GM12878 (cell line): ENCODE data around the gene IGFL3. TPM values are rescaled to one million over a fixed set of nuclear protein-coding genes. Genes with fewer than 3 reads are reported as not detected.

Experiments
- ATAC-seq: fragments of 200-7000 bp; cut with Tn5 transposase; 3 replicates; pipeline ENCODE4 v1.9.1; 2020; ENCODE audit warnings: mild to moderate bottlenecking, moderate library complexity
- BruUV-seq: library from RNA; stranded (reverse); fragments of 400-500 nt; replicated peaks from 2 replicates; lab custom pipeline; 2021; lab: Mats Ljungman, UMichigan
- CTCF ChIA-PET: fragments of 300-600 bp; sonication (Branson Sonifier 250); formaldehyde crosslinking; extraction: SDS; loops from one replicate; lab custom pipeline; 2021; ENCODE audit warnings: inconsistent platforms; lab: Yijun Ruan, JAX
- POLR2A ChIA-PET: fragments of 350-600 bp; formaldehyde crosslinking; extraction: SDS; loops from one replicate; lab custom pipeline; 2021; ENCODE audit warnings: inconsistent platforms; lab: Charles Lee
- RAD21 ChIA-PET: fragments of 300-600 bp; sonication (Branson Sonifier 250); formaldehyde crosslinking; loops from one replicate; lab custom pipeline; 2023; ENCODE audit warnings: antibody characterized with exemption; ENCODE audit not compliant: unreplicated experiment; lab: Charles Lee
- SMC1A ChIA-PET: fragments of 300-600 bp; sonication (Branson Sonifier 250); formaldehyde crosslinking; loops from one replicate; lab custom pipeline; 2023; ENCODE audit not compliant: unreplicated experiment, uncharacterized antibody; lab: Charles Lee
- DNase-seq: peaks from one replicate; pipeline ENCODE4 v3.0.0-alpha.2; 2011; ENCODE audit warnings: low read depth, low spot score
- FAIRE-seq: peaks from 3 replicates; lab custom pipeline; 2011; peaks lifted over from hg19 to GRCh38; lab: Jason Lieb, UNC
- H2AFZ ChIP-seq: 2 replicates; pipeline ENCODE4 v1.6.0; 2011; ENCODE audit warnings: low read depth, low read length, control low read depth; ENCODE audit not compliant: control insufficient read depth
- H3K27ac ChIP-seq: 2 replicates; pipeline ENCODE4 v1.5.1; 2011; ENCODE audit warnings: control low read depth; ENCODE audit not compliant: control insufficient read depth, insufficient read depth
- H3K27me3 ChIP-seq, 2 experiments: replicated peaks in 1 of 2; 2 replicates each; pipeline versions ENCODE4 v1.6.0 to v1.6.1; 2011; ENCODE audit warnings: low read length in 1 of 2; ENCODE audit not compliant: control insufficient read depth in 2 of 2, insufficient read depth in 2 of 2
- H3K36me3 ChIP-seq, 2 experiments: 2 replicates each; pipeline ENCODE4 v1.5.1; 2011; ENCODE audit warnings: low read length in 1 of 2; ENCODE audit not compliant: control insufficient read depth in 2 of 2, insufficient read depth in 2 of 2
- H3K4me1 ChIP-seq: 2 replicates; pipeline ENCODE4 v1.6.1; 2011; ENCODE audit warnings: mild to moderate bottlenecking, low read length, moderate library complexity, mixed read lengths; ENCODE audit not compliant: control insufficient read depth, insufficient read depth
- H3K4me2 ChIP-seq: 2 replicates; pipeline ENCODE4 v1.6.0; 2011; ENCODE audit warnings: control low read depth; ENCODE audit not compliant: control insufficient read depth, insufficient read depth
- H3K4me3 ChIP-seq: fragments of 200-600 bp; sonication (generic); 2 replicates; pipeline ENCODE4 v1.5.1; 2016
- H3K79me2 ChIP-seq: 2 replicates; pipeline ENCODE4 v1.6.0; 2011; ENCODE audit warnings: low read length; ENCODE audit not compliant: control insufficient read depth, insufficient read depth
- H3K9ac ChIP-seq: 2 replicates; pipeline ENCODE4 v1.8.0; 2011; ENCODE audit warnings: low read length, control low read depth, mixed read lengths; ENCODE audit not compliant: control insufficient read depth, insufficient read depth
- H3K9me3 ChIP-seq: replicated peaks from 3 replicates; pipeline ENCODE4 v1.5.1; 2011; ENCODE audit warnings: mild to moderate bottlenecking, low read length; ENCODE audit not compliant: control insufficient read depth, insufficient read depth
- H4K20me1 ChIP-seq: 2 replicates; pipeline ENCODE4 v1.6.0; 2011; ENCODE audit not compliant: control insufficient read depth, insufficient read depth
- BMI1 ChIP-seq: fragments of 450-650 bp; IDR thresholded peaks from 2 replicates; pipeline ENCODE4 v1.6.1; 2016; ENCODE audit warnings: mild to moderate bottlenecking, moderate library complexity, borderline replicate concordance
- CBX3 ChIP-seq: fragments of 200-600 bp; sonication (generic); IDR thresholded peaks from 2 replicates; pipeline ENCODE4 v1.6.1; 2016; ENCODE audit warnings: low read depth, borderline replicate concordance
- CHD1 ChIP-seq: IDR thresholded peaks from 2 replicates; pipeline ENCODE4 v1.6.1; 2012; ENCODE audit warnings: low read depth, low read length, improper control_type of control experiment
- CREM ChIP-seq: IDR thresholded peaks from 2 replicates; pipeline ENCODE4 v1.6.1; 2014; ENCODE audit warnings: antibody characterized with exemption, low read depth
- E2F4 ChIP-seq: IDR thresholded peaks from 2 replicates; pipeline ENCODE4 v1.6.1; 2012; ENCODE audit warnings: low read depth, low read length, improper control_type of control experiment
- E4F1 ChIP-seq: fragments of 450-650 bp; IDR thresholded peaks from 2 replicates; pipeline ENCODE4 v1.6.1; 2018; ENCODE audit warnings: borderline replicate concordance, mild to moderate bottlenecking; ENCODE audit not compliant: partially characterized antibody
- FOS ChIP-seq: IDR thresholded peaks from 3 replicates; pipeline ENCODE4 v1.6.1; 2011; ENCODE audit warnings: borderline replicate concordance; ENCODE audit not compliant: insufficient read length; ENCODE audit errors: extremely low read depth
- HCFC1 ChIP-seq: fragments of 150-350 bp; IDR thresholded peaks from 2 replicates; pipeline ENCODE4 v1.6.1; 2014; ENCODE audit warnings: low read length
- KAT2A ChIP-seq: conservative IDR thresholded peaks from 2 replicates; pipeline ENCODE4 v1.6.1; 2011; ENCODE audit warnings: low read depth, low read length; ENCODE audit not compliant: control insufficient read depth
- POLR2AphosphoS2 ChIP-seq: IDR thresholded peaks from 2 replicates; pipeline ENCODE4 v1.6.1; 2011; ENCODE audit warnings: low read depth, mild to moderate bottlenecking, low read length, improper control_type of control experiment, moderate library complexity
- RB1 ChIP-seq: fragments of 450-650 bp; formaldehyde crosslinking; IDR thresholded peaks from 2 replicates; pipeline ENCODE4 v1.6.1; 2017; ENCODE audit warnings: mild to moderate bottlenecking, borderline replicate concordance
- SMC3 ChIP-seq: IDR thresholded peaks from 2 replicates; pipeline ENCODE4 v1.6.1; 2011; ENCODE audit warnings: low read length, improper control_type of control experiment, borderline replicate concordance
- SUPT20H ChIP-seq: IDR thresholded peaks from 2 replicates; pipeline ENCODE4 v1.6.1; 2011; ENCODE audit warnings: low read depth, mild to moderate bottlenecking, low read length, moderate library complexity, borderline replicate concordance; ENCODE audit not compliant: control insufficient read depth
- TARDBP ChIP-seq: IDR thresholded peaks from 2 replicates; pipeline ENCODE4 v1.6.1; 2016; ENCODE audit warnings: borderline replicate concordance
- TBL1XR1 ChIP-seq: IDR thresholded peaks from 2 replicates; pipeline ENCODE4 v1.6.1; 2012; ENCODE audit warnings: low read depth, low read length, improper control_type of control experiment
- ZBTB40 ChIP-seq: fragments of 450-650 bp; IDR thresholded peaks from 2 replicates; pipeline ENCODE4 v1.6.1; 2016; ENCODE audit warnings: mild to moderate bottlenecking, moderate library complexity, borderline replicate concordance
- WGBS: methylation state at CpG from one replicate; pipeline ENCODE4 v1.1.6; 2016; ENCODE audit warnings: low lambda C conversion rate; ENCODE audit not compliant: insufficient replicate concordance, insufficient coverage; ENCODE audit errors: missing lambda C conversion rate; 5-methylcytosine and 5-hydroxymethylcytosine counted together
- in situ Hi-C: fragments of 300-500 bp; cut with MboI; formaldehyde crosslinking; loops from 9 replicates; pipeline ENCODE4 v1.14.3; 2018; ENCODE audit warnings: mixed read lengths
- intact Hi-C: fragments of 100-400 bp; cut with micrococcal nuclease; formaldehyde crosslinking; loops from one replicate; pipeline ENCODE4 v1.14.2; 2022; ENCODE audit not compliant: unreplicated experiment
- polyA plus RNA-seq, 11 experiments: library from polyadenylated mRNA; depleted of rRNA in 4 of 11; unstranded in 6 of 11; stranded (reverse) in 5 of 11; fragments of >200 nt; fragmentation: Nextera tagmentation in 4 of 11; fragmentation: Illumina TruSeq in 1 of 11; extraction: Ambion mirVana in 4 of 11; extraction: Trizol in 1 of 11; gene quantifications; 1 replicate in 1 of 11; 2 replicates in 10 of 11; pipeline versions ENCODE4 v1.2.1 to v1.2.3, GENCODE V29; 2011 to 2016; ENCODE audit warnings: inconsistent platforms in 2 of 11, missing spikeins in 2 of 11, low read depth in 1 of 11
- total RNA-seq, 4 experiments: library from RNA; depleted of rRNA in 3 of 4; stranded (reverse); fragments of >200 nt in 3 of 4; fragmentation: Illumina TruSeq in 1 of 4; extraction: Trizol in 1 of 4; gene quantifications; 2 replicates each; pipeline versions ENCODE4 v1.2.1 to v1.2.3, GENCODE V29; 2013 to 2021

Gene IGFL3
- total and polyA plus RNA-seq, 10 of the 15 experiments (the other 5 are each of a cell fraction or from before 2014, with no cell fraction given): not detected

- RAD21 ChIA-PET: no interaction called here
These were observed 17.8 kb upstream of the IGFL3 start for GRCh38 chr19:46142294-46142693.

More at GRCh38 chr19:46142294-46142693, 17.8 kb upstream of the IGFL3 start:
- FAIRE-seq: no peak
- BruUV-seq: no TSS peak
- ChIA-PET SMC1A (no interaction called here), CTCF (no interaction called here), POLR2A (no interaction called here)
- in situ Hi-C loops: no loop called here
- no peak overlapping the region for H3K9ac ChIP-seq
- H3K4me2 ChIP-seq: no peak overlapping the region
- H3K79me2 ChIP-seq: no peaks in the 10 kb centered on the region
- no peaks in the 10 kb centered on the region for H3K4me1 ChIP-seq
- H3K27ac ChIP-seq: no peak overlapping the region
- no peak for DNase-seq
- 10% methylated on average over 4 of the region's 4 CpGs for WGBS
- H3K9me3 ChIP-seq: no peaks in the 10 kb centered on the region
- intact Hi-C loops: no loop called here
- H4K20me1 ChIP-seq: no peaks in the 10 kb centered on the region
- no peak for ATAC-seq
- H2AFZ ChIP-seq: no peak overlapping the region
- TF ChIP-seq CHD1 (no peak), RB1 (no peak), E4F1 (no peak), TBL1XR1 (no peak), BMI1 (no peak), CREM (no peak), E2F4 (no peak), FOS (no peak), KAT2A (no peak), ZBTB40 (no peak), CBX3 (no peak), SMC3 (no peak), TARDBP (no peak), SUPT20H (no peak), POLR2AphosphoS2 (no peak), HCFC1 (no peak)
- TF ChIP-seq, all 136 proteins: peak for 0
- H3K27me3 ChIP-seq: peaks cover 0 to 4% of the 10 kb centered on the region in 2 experiments; a peak in 1 of 4 replicates
- H3K36me3 ChIP-seq: no peaks in the 10 kb centered on the region
- no peak overlapping the region for H3K4me3 ChIP-seq
